PC-3 (cell line): ENCODE results near the gene TMC7.

ENCODE experiments used
- EZH2 ChIP-seq: fragments of 300-600 bp; sonication (generic); IDR thresholded peaks from one replicate; pipeline ENCODE4 v1.6.1; 2017; ENCODE audit warnings: antibody characterized with exemption, mild to moderate bottlenecking, low read length; ENCODE audit not compliant: unreplicated experiment
- EZH2phosphoT487 ChIP-seq: fragments of 300-600 bp; sonication (generic); IDR thresholded peaks from 2 replicates; pipeline ENCODE4 v1.6.1; 2018; ENCODE audit warnings: mild to moderate bottlenecking, antibody characterized with exemption, low read length, borderline replicate concordance
- TF ChIP-seq, protein P1 (sequence below): fragments of 300-600 bp; sonication (generic); conservative IDR thresholded peaks from 2 replicates; pipeline ENCODE4 v1.5.1; 2017; ENCODE audit warnings: antibody characterized with exemption, low read depth, mild to moderate bottlenecking, low read length

DNA sequence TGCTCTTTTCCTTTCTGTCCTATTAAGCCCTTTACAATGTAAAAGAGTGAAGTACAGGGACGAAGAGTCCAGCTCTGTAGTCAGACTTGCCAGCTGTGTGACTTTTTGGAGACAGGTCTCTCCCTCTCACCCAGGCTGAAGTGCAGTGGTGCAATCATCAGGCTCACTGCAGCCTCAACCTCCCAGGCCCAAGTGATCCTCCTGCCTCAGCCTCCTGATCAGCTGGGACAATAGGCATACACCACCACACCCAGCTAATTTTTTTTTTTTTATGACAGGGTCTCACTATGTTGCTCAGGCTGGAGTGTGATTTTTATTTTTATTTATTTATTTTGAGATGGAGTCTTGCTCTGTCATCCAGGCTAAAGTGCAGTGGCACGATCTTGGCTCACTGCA, 122.9 kb downstream of the TMC7 start:
- TF ChIP-seq EZH2phosphoT487, result no peak
- TF ChIP-seq, protein P1, sequence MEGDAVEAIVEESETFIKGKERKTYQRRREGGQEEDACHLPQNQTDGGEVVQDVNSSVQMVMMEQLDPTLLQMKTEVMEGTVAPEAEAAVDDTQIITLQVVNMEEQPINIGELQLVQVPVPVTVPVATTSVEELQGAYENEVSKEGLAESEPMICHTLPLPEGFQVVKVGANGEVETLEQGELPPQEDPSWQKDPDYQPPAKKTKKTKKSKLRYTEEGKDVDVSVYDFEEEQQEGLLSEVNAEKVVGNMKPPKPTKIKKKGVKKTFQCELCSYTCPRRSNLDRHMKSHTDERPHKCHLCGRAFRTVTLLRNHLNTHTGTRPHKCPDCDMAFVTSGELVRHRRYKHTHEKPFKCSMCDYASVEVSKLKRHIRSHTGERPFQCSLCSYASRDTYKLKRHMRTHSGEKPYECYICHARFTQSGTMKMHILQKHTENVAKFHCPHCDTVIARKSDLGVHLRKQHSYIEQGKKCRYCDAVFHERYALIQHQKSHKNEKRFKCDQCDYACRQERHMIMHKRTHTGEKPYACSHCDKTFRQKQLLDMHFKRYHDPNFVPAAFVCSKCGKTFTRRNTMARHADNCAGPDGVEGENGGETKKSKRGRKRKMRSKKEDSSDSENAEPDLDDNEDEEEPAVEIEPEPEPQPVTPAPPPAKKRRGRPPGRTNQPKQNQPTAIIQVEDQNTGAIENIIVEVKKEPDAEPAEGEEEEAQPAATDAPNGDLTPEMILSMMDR, result no peak
- no peak for TF ChIP-seq EZH2
